Measurements from ENCODE around the gene YIPF2. TPM values are rescaled to one million over a fixed set of nuclear protein-coding genes. Genes with fewer than 3 reads are reported as not detected.
A peak's percentile ranks its signal among the peaks of the same experiment; 100 is the strongest.
"Not testable (repeated sequence)": the region's sequence is repeated elsewhere in the genome, so short reads cannot be mapped to it uniquely, and the experiment has no call there.

YIPF2 gene
- total RNA-seq: 13.7 TPM
- long read RNA-seq, transcript YIPF2-204 (10 exons, 1,550 nt): major isoform, 14 of 32 reads
- long read RNA-seq, transcript YIPF2-201 (10 exons, 2,087 nt): minor isoform, 10 of 32 reads
- long read RNA-seq, partial matches to known transcripts: 2 of 32 reads
- long read RNA-seq, other reads (novel, unspliced or antisense): 6 of 32 reads

- ATAC-seq (ENCODE audit: poor library complexity): peak; percentile 98
- peak; percentile 97 for DNase-seq
- intact Hi-C loops (cut with DNase I): no loop called here
Measured at GRCh38 chr19:10928563-10929401, at the start of gene YIPF2, which contains the start of gene TIMM29. Gene YIPF2, minus strand, starts transcription at chr19:10928639. Its CDS starts 229 bp downstream, at chr19:10928410. Gene TIMM29, plus strand, starts transcription at chr19:10928811. Its CDS starts 12 bp downstream, at chr19:10928823.

- intact Hi-C loops (cut with DNase I): no loop called here
Measured at GRCh38 chr19:10977742-10978092, 49.3 kb upstream of the YIPF2 start.

GRCh38 chr19:10976131-10976892, 47.9 kb upstream of the YIPF2 start:
- peak; percentile 21 for ATAC-seq (ENCODE audit: poor library complexity)
- DNase-seq: no peak
- intact Hi-C loops (cut with DNase I): no loop called here

More at GRCh38 chr19:10977742-10978092, 49.3 kb upstream of the YIPF2 start:
- no peak for ATAC-seq (ENCODE audit: poor library complexity)
- DNase-seq: no peak

GRCh38 chr19:10975374-10976130, 47.1 kb upstream of the YIPF2 start:
- intact Hi-C loops (cut with DNase I): no loop called here
- ATAC-seq (ENCODE audit: poor library complexity) (peak; percentile 63), DNase-seq (peak; percentile 72)

GRCh38 chr19:10971107-10971726, 42.8 kb upstream of the YIPF2 start:
- intact Hi-C loops (cut with DNase I): no loop called here
- DNase-seq: no peak
- no peak for ATAC-seq (ENCODE audit: poor library complexity)

GRCh38 chr19:10968527-10969135, 40.2 kb upstream of the YIPF2 start:
- ATAC-seq (ENCODE audit: poor library complexity) (no peak), DNase-seq (no peak)
- intact Hi-C loops (cut with DNase I): no loop called here

- DNase-seq (no peak), ATAC-seq (ENCODE audit: poor library complexity) (no peak)
- intact Hi-C loops (cut with DNase I): no loop called here
Measured at GRCh38 chr19:10966809-10967208, 38.4 kb upstream of the YIPF2 start.

GRCh38 chr19:10965398-10965797, 37.0 kb upstream of the YIPF2 start:
- no peak for ATAC-seq (ENCODE audit: poor library complexity)
- intact Hi-C loops (cut with DNase I): no loop called here
- no peak for DNase-seq

- no peak for DNase-seq
- no peak for ATAC-seq (ENCODE audit: poor library complexity)
- intact Hi-C loops (cut with DNase I): no loop called here
Measured at GRCh38 chr19:10964903-10965302, 36.5 kb upstream of the YIPF2 start.

GRCh38 chr19:10963865-10964264, 35.4 kb upstream of the YIPF2 start:
- no peak for ATAC-seq (ENCODE audit: poor library complexity)
- DNase-seq: no peak
- intact Hi-C loops (cut with DNase I): no loop called here

GRCh38 chr19:10962863-10963262, 34.4 kb upstream of the YIPF2 start:
- DNase-seq (no peak), ATAC-seq (ENCODE audit: poor library complexity) (no peak)
- intact Hi-C loops (cut with DNase I): no loop called here

- intact Hi-C loops (cut with DNase I): no loop called here
- DNase-seq: peak; percentile 47
- peak; percentile 46 for ATAC-seq (ENCODE audit: poor library complexity)
Measured at GRCh38 chr19:10961073-10961860, 32.8 kb upstream of the YIPF2 start.

GRCh38 chr19:10960314-10961072, 32.1 kb upstream of the YIPF2 start, which contains the start of gene SMARCA4:
Gene SMARCA4, plus strand, starts transcription at chr19:10961030. Its CDS starts 23,122 bp downstream, at chr19:10984152.
- DNase-seq (peak; percentile 99), ATAC-seq (ENCODE audit: poor library complexity) (peak; percentile 98)
- intact Hi-C loops (cut with DNase I): no loop called here

- intact Hi-C loops (cut with DNase I); DNase-seq: not testable (repeated sequence)
Measured at GRCh38 chr19:10959277-10959968, 31.0 kb upstream of the YIPF2 start.

GRCh38 chr19:10952809-10953208, 24.4 kb upstream of the YIPF2 start:
- intact Hi-C loops (cut with DNase I): no loop called here
- DNase-seq (no peak), ATAC-seq (ENCODE audit: poor library complexity) (no peak)

More at GRCh38 chr19:10959277-10959968, 31.0 kb upstream of the YIPF2 start:
- ATAC-seq (ENCODE audit: poor library complexity): not testable (repeated sequence)
